HL-60 (cell line): Measurements from ENCODE around the gene BEND5.

ENCODE experiments used
- DNase-seq, 2 experiments: peaks; one replicate each; pipeline ENCODE4 v3.0.0-alpha.2; 2010 to 2020; ENCODE audit warnings: low read depth in 1 of 2, low spot score in 1 of 2
- H3K27ac ChIP-seq: fragments of 250-450 bp; sonication (Bioruptor Pico); replicated peaks from 2 replicates; pipeline ENCODE4 v1.5.1; 2020; ENCODE audit warnings: mild to moderate bottlenecking, moderate library complexity
- H3K27me3 ChIP-seq: fragments of 250-450 bp; sonication (Bioruptor Pico); 2 replicates; pipeline ENCODE4 v1.5.1; 2021; ENCODE audit warnings: mild to moderate bottlenecking, moderate library complexity; ENCODE audit not compliant: insufficient read depth, poor library complexity, severe bottlenecking
- H3K4me3 ChIP-seq: replicated peaks from 2 replicates; pipeline ENCODE4 v1.5.1; 2011; ENCODE audit warnings: mild to moderate bottlenecking, control low read depth, low read length; ENCODE audit not compliant: insufficient read depth
- GABPA ChIP-seq: IDR thresholded peaks from 2 replicates; pipeline ENCODE4 v1.6.1; 2012; ENCODE audit warnings: low read depth
- POLR2AphosphoS5 ChIP-seq: IDR thresholded peaks from 2 replicates; pipeline ENCODE4 v1.6.1; 2012; ENCODE audit warnings: low read depth
- REST ChIP-seq: IDR thresholded peaks from 2 replicates; pipeline ENCODE4 v1.6.1; 2012; ENCODE audit warnings: low read depth; ENCODE audit not compliant: insufficient replicate concordance
- SPI1 ChIP-seq: IDR thresholded peaks from 2 replicates; pipeline ENCODE4 v1.6.1; 2012; ENCODE audit warnings: low read depth, mild to moderate bottlenecking, borderline replicate concordance
- TF ChIP-seq, protein P1 (sequence below): IDR thresholded peaks from one replicate; pipeline ENCODE4 v1.5.1; 2011; ENCODE audit warnings: low read length, control low read depth, inconsistent platforms; ENCODE audit not compliant: insufficient read depth

BEND5 gene

GRCh38 chr1:48741380-48741779 is 35.3 kb downstream of the BEND5 start:
- H3K27ac ChIP-seq: no peak overlapping the region
- no peak overlapping the region for H3K4me3 ChIP-seq
- no peak for TF ChIP-seq REST
- TF ChIP-seq SPI1: no peak
- no peak for TF ChIP-seq GABPA
- TF ChIP-seq, protein P1, sequence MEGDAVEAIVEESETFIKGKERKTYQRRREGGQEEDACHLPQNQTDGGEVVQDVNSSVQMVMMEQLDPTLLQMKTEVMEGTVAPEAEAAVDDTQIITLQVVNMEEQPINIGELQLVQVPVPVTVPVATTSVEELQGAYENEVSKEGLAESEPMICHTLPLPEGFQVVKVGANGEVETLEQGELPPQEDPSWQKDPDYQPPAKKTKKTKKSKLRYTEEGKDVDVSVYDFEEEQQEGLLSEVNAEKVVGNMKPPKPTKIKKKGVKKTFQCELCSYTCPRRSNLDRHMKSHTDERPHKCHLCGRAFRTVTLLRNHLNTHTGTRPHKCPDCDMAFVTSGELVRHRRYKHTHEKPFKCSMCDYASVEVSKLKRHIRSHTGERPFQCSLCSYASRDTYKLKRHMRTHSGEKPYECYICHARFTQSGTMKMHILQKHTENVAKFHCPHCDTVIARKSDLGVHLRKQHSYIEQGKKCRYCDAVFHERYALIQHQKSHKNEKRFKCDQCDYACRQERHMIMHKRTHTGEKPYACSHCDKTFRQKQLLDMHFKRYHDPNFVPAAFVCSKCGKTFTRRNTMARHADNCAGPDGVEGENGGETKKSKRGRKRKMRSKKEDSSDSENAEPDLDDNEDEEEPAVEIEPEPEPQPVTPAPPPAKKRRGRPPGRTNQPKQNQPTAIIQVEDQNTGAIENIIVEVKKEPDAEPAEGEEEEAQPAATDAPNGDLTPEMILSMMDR: no peak
- TF ChIP-seq POLR2AphosphoS5: no peak
- H3K27me3 ChIP-seq: no peaks in the 10 kb centered on the region
- DNase-seq: no peak

DNA sequence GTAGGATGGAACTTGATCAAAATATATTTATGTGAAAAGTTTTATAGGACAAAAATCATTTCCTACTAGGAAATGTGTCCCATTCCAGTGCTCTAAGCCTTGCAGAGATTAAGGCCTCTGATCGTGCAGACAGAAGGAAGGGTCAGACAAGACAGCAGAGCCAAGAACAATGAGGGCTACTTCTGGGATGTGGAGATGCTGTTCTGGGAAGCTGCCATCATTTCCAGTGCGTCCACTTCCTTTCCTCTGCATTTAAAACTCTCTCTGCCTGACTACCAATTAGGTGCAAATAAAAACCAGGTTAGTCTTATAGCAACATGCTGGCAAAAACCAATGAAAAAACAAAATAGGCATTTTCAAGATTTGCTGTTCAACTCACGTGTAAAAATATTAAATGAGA is 36.1 kb downstream of the BEND5 start:
- TF ChIP-seq POLR2AphosphoS5: no peak
- no peak for TF ChIP-seq SPI1
- TF ChIP-seq, protein P1: no peak
- TF ChIP-seq REST: no peak
- TF ChIP-seq GABPA: no peak
- Histone ChIP-seq H3K27me3 (no peaks in the 10 kb centered on the region), H3K27ac (no peak overlapping the region), H3K4me3 (no peak overlapping the region)
- no peak for DNase-seq

DNA sequence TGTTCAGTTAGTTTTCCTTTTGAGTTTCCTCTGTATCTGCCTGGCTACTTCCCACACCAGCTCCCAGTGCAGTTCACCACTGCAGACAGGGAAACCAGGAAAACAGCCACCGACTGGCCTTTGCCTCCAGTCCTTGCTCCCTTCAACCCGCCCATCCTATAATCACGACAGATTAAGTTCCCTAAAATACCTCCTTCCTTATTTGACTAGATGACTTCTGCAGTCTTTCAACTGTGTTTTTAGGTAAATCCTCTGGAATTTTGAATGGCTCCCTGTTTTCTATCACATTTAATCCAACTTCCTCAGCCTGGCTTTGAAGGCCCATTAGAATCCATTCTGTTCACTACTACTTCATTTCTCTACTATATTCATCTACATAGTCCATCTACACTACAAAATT is 37.6 kb downstream of the BEND5 start:
- DNase-seq: no peak
- Histone ChIP-seq H3K27me3 (no peaks in the 10 kb centered on the region), H3K27ac (no peak overlapping the region), H3K4me3 (no peak overlapping the region)
- TF ChIP-seq POLR2AphosphoS5 (no peak), GABPA (no peak), SPI1 (no peak), REST (no peak)
- TF ChIP-seq, protein P1: no peak
